Prostate gland (tissue), 2 donors: ENCODE measurements around the gene L3MBTL4. TPM values are rescaled to one million over a fixed set of nuclear protein-coding genes. Genes with fewer than 3 reads are reported as not detected.

Experiments
- DNase-seq: peaks from one replicate; pipeline ENCODE4 v3.0.0-alpha.2; 2019; ENCODE audit warnings: low spot score
- H3K27ac ChIP-seq, 2 donors: fragments of 200-600 bp; sonication (generic); 2 replicates each; pipeline ENCODE4 v1.5.1; 2017 to 2019
- H3K27me3 ChIP-seq: fragments of 200-600 bp; sonication (generic); replicated peaks from 2 replicates; pipeline ENCODE4 v1.5.1; 2019; ENCODE audit not compliant: insufficient read depth
- H3K36me3 ChIP-seq, 2 donors: fragments of 200-600 bp; sonication (generic); 1 replicate in 1 of 2; 2 replicates in 1 of 2; pipeline versions ENCODE4 v1.5.1 to v1.8.1; 2017 to 2019
- H3K4me1 ChIP-seq: fragments of 200-600 bp; sonication (generic); replicated peaks from 2 replicates; pipeline ENCODE4 v1.5.1; 2019
- H3K4me3 ChIP-seq, 2 donors: fragments of 200-600 bp; sonication (generic); 2 replicates each; pipeline ENCODE4 v1.5.1; 2017 to 2019
- H3K9me3 ChIP-seq: fragments of 200-600 bp; sonication (generic); 2 replicates; pipeline ENCODE4 v1.5.1; 2017
- CTCF ChIP-seq, 4 experiments: fragments of 200-600 bp in 2 of 4; fragments of 450-650 bp in 2 of 4; sonication (generic) in 2 of 4; IDR thresholded peaks; 1 replicate in 3 of 4; 2 replicates in 1 of 4; pipeline ENCODE4 v1.5.1; 2016 to 2019; ENCODE audit warnings: antibody characterized with exemption in 4 of 4, mild to moderate bottlenecking in 2 of 4, moderate library complexity in 2 of 4
- POLR2A ChIP-seq: fragments of 450-650 bp; IDR thresholded peaks from one replicate; pipeline ENCODE4 v1.6.1; 2016; ENCODE audit warnings: antibody characterized with exemption, mild to moderate bottlenecking
- POLR2AphosphoS5 ChIP-seq: sonication (generic); formaldehyde crosslinking; IDR thresholded peaks from one replicate; pipeline ENCODE4 v1.6.1; 2017; ENCODE audit warnings: antibody characterized with exemption
- WGBS: methylation state at CpG from one replicate; pipeline ENCODE4 v1.1.5; 2018; 5-methylcytosine and 5-hydroxymethylcytosine counted together
- intact Hi-C: fragments of 100-400 bp; cut with DNase I; formaldehyde crosslinking; loops from one replicate; pipeline ENCODE4 v1.14.2; 2022
- total RNA-seq, 2 donors: library from RNA; depleted of rRNA; stranded (reverse); fragments of >200 nt; gene quantifications; one replicate each; pipeline ENCODE4 v1.1.0, GENCODE V29; 2016

The L3MBTL4 gene
- total RNA-seq, 2 donors from 2014 or later: 3.5 to 20.5 TPM

GRCh38 chr18:6366776-6367175 lies 47.9 kb downstream of the L3MBTL4 start:
- Histone ChIP-seq H3K4me1 (no peaks in the 10 kb centered on the region), H3K4me3 (no peak overlapping the region), H3K27ac (no peak overlapping the region), H3K9me3 (no peaks in the 10 kb centered on the region), H3K36me3 (no peaks in the 10 kb centered on the region), H3K27me3 (no peaks in the 10 kb centered on the region)
- TF ChIP-seq POLR2A: no peak
- no peak for TF ChIP-seq POLR2AphosphoS5
- no peak for TF ChIP-seq CTCF (IDR thresholded peaks at IDR 0.05)
- no peak for DNase-seq
- WGBS: 72% methylated on average over 4 of the region's 4 CpGs
- intact Hi-C loops: no loop called here

GRCh38 chr18:6365385-6365784 lies 49.3 kb downstream of the L3MBTL4 start:
- no peaks in the 10 kb centered on the region for H3K27me3 ChIP-seq
- DNase-seq: no peak
- intact Hi-C loops: no loop called here
- no peak overlapping the region for H3K4me3 ChIP-seq
- no peaks in the 10 kb centered on the region for H3K9me3 ChIP-seq
- TF ChIP-seq POLR2A (no peak), POLR2AphosphoS5 (no peak), CTCF (IDR thresholded peaks at IDR 0.05) (no peak)
- no peak overlapping the region for H3K27ac ChIP-seq
- no peaks in the 10 kb centered on the region for H3K4me1 ChIP-seq
- H3K36me3 ChIP-seq: no peaks in the 10 kb centered on the region

- no peaks in the 10 kb centered on the region for H3K4me1 ChIP-seq
- H3K4me3 ChIP-seq: no peak overlapping the region
- H3K27me3 ChIP-seq: no peaks in the 10 kb centered on the region
- H3K9me3 ChIP-seq: no peaks in the 10 kb centered on the region
- WGBS: 66% methylated on average over 7 of the region's 7 CpGs
- DNase-seq: no peak
- no peaks in the 10 kb centered on the region for H3K36me3 ChIP-seq
- H3K27ac ChIP-seq: no peak overlapping the region
- no peak for TF ChIP-seq POLR2AphosphoS5
- no peak for TF ChIP-seq CTCF (IDR thresholded peaks at IDR 0.05)
- no peak for TF ChIP-seq POLR2A
- intact Hi-C loops: no loop called here
Measured at GRCh38 chr18:6363216-6363615, 51.5 kb downstream of the L3MBTL4 start.

- H3K9me3 ChIP-seq: no peaks in the 10 kb centered on the region
- no peak overlapping the region for H3K27ac ChIP-seq
- H3K27me3 ChIP-seq: no peaks in the 10 kb centered on the region
- DNase-seq: no peak
- no peaks in the 10 kb centered on the region for H3K36me3 ChIP-seq
- no peak for TF ChIP-seq POLR2A
- no peak for TF ChIP-seq CTCF (IDR thresholded peaks at IDR 0.05)
- TF ChIP-seq POLR2AphosphoS5: no peak
- H3K4me1 ChIP-seq: no peaks in the 10 kb centered on the region
- intact Hi-C loops: no loop called here
- WGBS: 60% methylated on average over 9 of the region's 9 CpGs
- H3K4me3 ChIP-seq: no peak overlapping the region
Measured at GRCh38 chr18:6362559-6363129, 52.1 kb downstream of the L3MBTL4 start.

GRCh38 chr18:6357668-6358067 lies 57.0 kb downstream of the L3MBTL4 start:
- 86% methylated on average over 5 of the region's 5 CpGs for WGBS
- TF ChIP-seq POLR2A (no peak), POLR2AphosphoS5 (no peak), CTCF (IDR thresholded peaks at IDR 0.05) (no peak)
- intact Hi-C loops: no loop called here
- Histone ChIP-seq H3K27me3 (no peaks in the 10 kb centered on the region), H3K9me3 (no peaks in the 10 kb centered on the region), H3K4me1 (no peaks in the 10 kb centered on the region), H3K4me3 (no peak overlapping the region), H3K36me3 (no peaks in the 10 kb centered on the region), H3K27ac (no peak overlapping the region)
- no peak for DNase-seq
